ENCODE data around the gene CRHR1.

CRHR1 gene

GRCh38 chr17:45812102-45812501 is 28.0 kb downstream of the CRHR1 start:
- Histone ChIP-seq H3K27ac (ENCODE audit: low read depth, low read length) (no peak overlapping the region), H3K9me3 (ENCODE audit: insufficient read depth, low read depth, low read length) (peaks cover 1% of the 10 kb centered on the region)
- no CpG with 5 or more reads among the region's 3 CpGs for WGBS (ENCODE audit: extremely low coverage, insufficient coverage, insufficient read length)

GRCh38 chr17:45813048-45813725 is 29.1 kb downstream of the CRHR1 start:
- Histone ChIP-seq H3K4me3 (ENCODE audit: low read depth, low read length) (no peak overlapping the region), H2AK5ac (ENCODE audit: low read length) (no peak overlapping the region), H2BK120ac (ENCODE audit: insufficient read depth, low read length, poor library complexity) (no peak overlapping the region), H4K8ac (ENCODE audit: low read depth, low read length) (no peak overlapping the region), H4K91ac (ENCODE audit: low read depth, low read length) (no peak overlapping the region), H3K4ac (ENCODE audit: low read depth, low read length) (no peak overlapping the region), H2AFZ (ENCODE audit: insufficient read depth, low read length, poor library complexity) (no peak overlapping the region), H3K4me1 (ENCODE audit: control insufficient read depth in 1 of 2, insufficient read depth in 2 of 2, low read length in 2 of 2) (no peaks in the 10 kb centered on the region), H3K23ac (ENCODE audit: low read length) (no peak overlapping the region), H3K9me3 (ENCODE audit: insufficient read depth, low read depth, low read length) (peaks cover 1% of the 10 kb centered on the region), H3K9ac (ENCODE audit: low read length) (no peak overlapping the region), H3K27ac (ENCODE audit: low read depth, low read length) (no peak overlapping the region), H3K36me3 (ENCODE audit: control insufficient read depth in 1 of 2, insufficient read depth in 2 of 2, low read length in 2 of 2) (no peaks in the 10 kb centered on the region), H3K27me3 (ENCODE audit: insufficient read depth, low read length) (no peaks in the 10 kb centered on the region), H3K79me1 (ENCODE audit: low read length) (no peaks in the 10 kb centered on the region), H3K79me2 (ENCODE audit: control insufficient read depth, insufficient read depth, low read length, poor library complexity) (no peaks in the 10 kb centered on the region), H3K4me2 (ENCODE audit: low read length) (no peak overlapping the region), H2BK12ac (ENCODE audit: low read length) (no peak overlapping the region), H3K14ac (ENCODE audit: low read length) (no peak overlapping the region), H3K18ac (ENCODE audit: low read length) (no peak overlapping the region), H4K12ac (ENCODE audit: low read depth, low read length) (no peak overlapping the region), H2BK5ac (ENCODE audit: low read depth, low read length, poor library complexity) (no peak overlapping the region)
- DNase-seq: no peak
- no CpG with 5 or more reads among the region's 22 CpGs for WGBS (ENCODE audit: extremely low coverage, insufficient coverage, insufficient read length)

More at GRCh38 chr17:45812102-45812501, 28.0 kb downstream of the CRHR1 start:
- no peak overlapping the region for H2BK120ac ChIP-seq (ENCODE audit: insufficient read depth, low read length, poor library complexity)
- H3K4me3 ChIP-seq (ENCODE audit: low read depth, low read length): no peak overlapping the region
- no peak overlapping the region for H3K18ac ChIP-seq (ENCODE audit: low read length)
- H3K23ac ChIP-seq (ENCODE audit: low read length): no peak overlapping the region
- no peak overlapping the region for H2AK5ac ChIP-seq (ENCODE audit: low read length)
- no peak overlapping the region for H4K12ac ChIP-seq (ENCODE audit: low read depth, low read length)
- H3K9ac ChIP-seq (ENCODE audit: low read length): no peak overlapping the region
- H3K14ac ChIP-seq (ENCODE audit: low read length): no peak overlapping the region
- no peaks in the 10 kb centered on the region for H3K79me1 ChIP-seq (ENCODE audit: low read length)
- H3K4me1 ChIP-seq (ENCODE audit: control insufficient read depth in 1 of 2, insufficient read depth in 2 of 2, low read length in 2 of 2): no peaks in the 10 kb centered on the region
- H4K91ac ChIP-seq (ENCODE audit: low read depth, low read length): no peak overlapping the region
- DNase-seq: no peak
- H3K4ac ChIP-seq (ENCODE audit: low read depth, low read length): no peak overlapping the region
- H3K4me2 ChIP-seq (ENCODE audit: low read length): no peak overlapping the region
- H3K27me3 ChIP-seq (ENCODE audit: insufficient read depth, low read length): no peaks in the 10 kb centered on the region
- no peak overlapping the region for H2AFZ ChIP-seq (ENCODE audit: insufficient read depth, low read length, poor library complexity)
- H3K36me3 ChIP-seq (ENCODE audit: control insufficient read depth in 1 of 2, insufficient read depth in 2 of 2, low read length in 2 of 2): no peaks in the 10 kb centered on the region
- H3K79me2 ChIP-seq (ENCODE audit: control insufficient read depth, insufficient read depth, low read length, poor library complexity): no peaks in the 10 kb centered on the region
- no peak overlapping the region for H4K8ac ChIP-seq (ENCODE audit: low read depth, low read length)
- no peak overlapping the region for H2BK5ac ChIP-seq (ENCODE audit: low read depth, low read length, poor library complexity)
- no peak overlapping the region for H2BK12ac ChIP-seq (ENCODE audit: low read length)

GRCh38 chr17:45814622-45815606 is 30.8 kb downstream of the CRHR1 start:
- Histone ChIP-seq H3K4me2 (ENCODE audit: low read length) (no peak overlapping the region), H3K4me3 (ENCODE audit: low read depth, low read length) (no peak overlapping the region), H2BK120ac (ENCODE audit: insufficient read depth, low read length, poor library complexity) (no peak overlapping the region), H3K79me1 (ENCODE audit: low read length) (no peaks in the 10 kb centered on the region), H2BK5ac (ENCODE audit: low read depth, low read length, poor library complexity) (no peak overlapping the region), H4K91ac (ENCODE audit: low read depth, low read length) (no peak overlapping the region), H2BK12ac (ENCODE audit: low read length) (no peak overlapping the region), H3K79me2 (ENCODE audit: control insufficient read depth, insufficient read depth, low read length, poor library complexity) (no peaks in the 10 kb centered on the region), H3K9me3 (ENCODE audit: insufficient read depth, low read depth, low read length) (peaks cover 1% of the 10 kb centered on the region), H3K9ac (ENCODE audit: low read length) (no peak overlapping the region), H3K18ac (ENCODE audit: low read length) (no peak overlapping the region), H3K36me3 (ENCODE audit: control insufficient read depth in 1 of 2, insufficient read depth in 2 of 2, low read length in 2 of 2) (no peaks in the 10 kb centered on the region), H4K12ac (ENCODE audit: low read depth, low read length) (no peak overlapping the region), H3K4ac (ENCODE audit: low read depth, low read length) (no peak overlapping the region), H3K27ac (ENCODE audit: low read depth, low read length) (no peak overlapping the region), H3K14ac (ENCODE audit: low read length) (no peak overlapping the region), H2AFZ (ENCODE audit: insufficient read depth, low read length, poor library complexity) (no peak overlapping the region), H3K4me1 (ENCODE audit: control insufficient read depth in 1 of 2, insufficient read depth in 2 of 2, low read length in 2 of 2) (no peaks in the 10 kb centered on the region), H2AK5ac (ENCODE audit: low read length) (no peak overlapping the region), H3K27me3 (ENCODE audit: insufficient read depth, low read length) (no peaks in the 10 kb centered on the region), H3K23ac (ENCODE audit: low read length) (no peak overlapping the region), H4K8ac (ENCODE audit: low read depth, low read length) (no peak overlapping the region)
- DNase-seq: no peak
- WGBS (ENCODE audit: extremely low coverage, insufficient coverage, insufficient read length): no CpG with 5 or more reads among the region's 17 CpGs

- no CpG with 5 or more reads among the region's 6 CpGs for WGBS (ENCODE audit: extremely low coverage, insufficient coverage, insufficient read length)
Observed at GRCh38 chr17:45815752-45816151, 31.6 kb downstream of the CRHR1 start.

More at GRCh38 chr17:45815752-45816151, 31.6 kb downstream of the CRHR1 start:
- H3K9ac ChIP-seq (ENCODE audit: low read length): no peak overlapping the region
- H3K4me1 ChIP-seq (ENCODE audit: control insufficient read depth in 1 of 2, insufficient read depth in 2 of 2, low read length in 2 of 2): no peaks in the 10 kb centered on the region
- H3K23ac ChIP-seq (ENCODE audit: low read length): no peak overlapping the region
- no peak overlapping the region for H2AFZ ChIP-seq (ENCODE audit: insufficient read depth, low read length, poor library complexity)
- no peaks in the 10 kb centered on the region for H3K36me3 ChIP-seq (ENCODE audit: control insufficient read depth in 1 of 2, insufficient read depth in 2 of 2, low read length in 2 of 2)
- H2BK120ac ChIP-seq (ENCODE audit: insufficient read depth, low read length, poor library complexity): no peak overlapping the region
- no peak overlapping the region for H3K4me3 ChIP-seq (ENCODE audit: low read depth, low read length)
- no peak overlapping the region for H3K18ac ChIP-seq (ENCODE audit: low read length)
- H3K27ac ChIP-seq (ENCODE audit: low read depth, low read length): no peak overlapping the region
- no peak for DNase-seq
- H4K8ac ChIP-seq (ENCODE audit: low read depth, low read length): no peak overlapping the region
- H2BK5ac ChIP-seq (ENCODE audit: low read depth, low read length, poor library complexity): no peak overlapping the region
- no peak overlapping the region for H2BK12ac ChIP-seq (ENCODE audit: low read length)
- peaks cover 3% of the 10 kb centered on the region for H3K9me3 ChIP-seq (ENCODE audit: insufficient read depth, low read depth, low read length)
- H4K91ac ChIP-seq (ENCODE audit: low read depth, low read length): no peak overlapping the region
- no peak overlapping the region for H4K12ac ChIP-seq (ENCODE audit: low read depth, low read length)
- H3K79me2 ChIP-seq (ENCODE audit: control insufficient read depth, insufficient read depth, low read length, poor library complexity): no peaks in the 10 kb centered on the region
- H3K79me1 ChIP-seq (ENCODE audit: low read length): no peaks in the 10 kb centered on the region
- no peaks in the 10 kb centered on the region for H3K27me3 ChIP-seq (ENCODE audit: insufficient read depth, low read length)
- no peak overlapping the region for H2AK5ac ChIP-seq (ENCODE audit: low read length)
- H3K4me2 ChIP-seq (ENCODE audit: low read length): no peak overlapping the region
- H3K4ac ChIP-seq (ENCODE audit: low read depth, low read length): no peak overlapping the region
- no peak overlapping the region for H3K14ac ChIP-seq (ENCODE audit: low read length)

All from trophoblast cell (in vitro differentiated cells and primary cell).